HG03045 (cell line): ENCODE results near the gene PEF1.

Experiments
- ATAC-seq: cut with Tn5 transposase; IDR thresholded peaks from one replicate; pipeline ENCODE4 v1.9.1; 2021; ENCODE audit warnings: mild to moderate bottlenecking, moderate library complexity; ENCODE audit not compliant: unreplicated experiment

PEF1 gene

DNA sequence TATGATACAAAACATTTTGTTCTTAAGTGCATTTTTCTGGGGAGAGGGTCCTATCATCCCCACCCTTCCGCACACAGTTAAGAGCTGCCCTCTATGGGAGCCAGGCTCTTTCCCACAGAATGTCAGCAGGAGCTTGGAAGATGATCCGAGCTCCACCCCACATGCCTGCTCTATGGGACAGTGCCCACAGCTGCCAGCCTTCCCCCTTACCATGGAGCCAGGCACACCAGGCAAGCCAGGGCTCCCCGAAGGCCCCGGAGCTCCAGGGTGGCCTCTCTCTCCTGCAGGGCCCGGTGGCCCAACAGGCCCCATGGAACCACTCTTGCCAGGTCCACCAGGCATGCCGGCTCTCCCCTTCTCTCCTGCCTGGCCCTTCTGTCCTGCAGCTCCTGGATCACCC is 10.4 kb upstream of the PEF1 start:
- ATAC-seq = no peak

DNA sequence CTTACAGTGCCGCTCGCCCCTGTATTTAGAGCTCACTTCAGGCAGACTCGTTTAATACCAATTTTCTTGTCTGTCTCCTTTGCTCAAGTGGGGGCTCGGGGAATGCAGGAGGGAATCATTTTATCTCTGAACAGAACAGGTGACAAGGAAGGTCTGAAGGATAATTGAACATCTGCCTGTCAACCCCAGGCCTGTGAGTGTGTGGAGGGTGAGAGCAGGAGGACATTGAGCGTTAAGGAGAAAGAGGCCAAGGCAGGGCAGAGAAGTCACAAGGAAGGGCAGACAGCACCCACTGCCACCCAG is 9.7 kb upstream of the PEF1 start:
- ATAC-seq = no peak

GRCh38 chr1:31653717-31654473 is 9.2 kb upstream of the PEF1 start:
- no peak for ATAC-seq

DNA sequence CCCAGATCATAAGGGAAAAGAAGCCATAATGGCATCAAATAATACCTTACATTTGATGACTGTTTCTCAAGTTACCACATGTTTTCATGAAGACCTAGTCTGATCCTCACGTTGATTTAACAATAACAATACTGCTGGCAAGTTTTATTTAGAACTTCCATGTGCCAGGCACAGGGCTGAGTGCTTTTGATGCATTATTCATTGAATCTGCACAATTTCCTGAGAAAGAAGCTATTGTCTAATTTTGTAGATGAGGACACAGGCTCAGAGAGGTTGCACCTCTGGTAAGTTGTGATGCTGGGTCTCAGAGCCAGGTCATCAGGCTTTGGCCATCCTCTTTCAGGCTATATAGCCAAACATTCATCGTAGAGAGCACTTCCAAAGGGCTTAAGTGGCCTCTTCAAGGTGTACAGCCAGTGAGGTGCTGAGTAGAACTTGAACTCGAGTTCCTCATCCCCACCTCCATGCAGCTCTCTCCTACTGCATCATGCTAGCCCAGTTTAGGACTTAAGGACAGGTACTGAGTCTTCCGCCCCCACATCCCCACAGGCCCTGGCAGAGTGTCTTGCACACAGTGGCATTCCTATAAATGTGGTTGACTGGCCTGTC is 8.3 kb upstream of the PEF1 start:
- ATAC-seq = no peak

DNA sequence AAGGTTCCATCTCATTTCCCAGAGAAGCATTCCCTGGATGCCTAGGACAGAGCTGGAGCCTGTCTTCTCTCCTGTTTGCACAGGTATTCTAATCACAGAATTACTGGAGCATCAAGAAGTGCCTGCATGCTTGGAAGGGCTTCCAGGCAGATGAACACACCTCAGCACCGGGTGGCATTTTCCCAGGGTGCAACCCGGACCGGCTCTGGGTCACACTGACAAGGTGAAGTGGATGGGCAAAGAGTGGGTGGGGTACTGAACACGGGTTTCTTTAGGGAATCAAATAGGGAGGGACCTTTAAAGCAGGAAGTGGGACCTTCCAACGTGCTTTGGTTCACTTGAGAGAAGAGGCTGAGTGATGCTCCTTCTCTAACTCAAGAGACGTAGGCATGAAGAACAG is 7.1 kb upstream of the PEF1 start:
- ATAC-seq = no peak

DNA sequence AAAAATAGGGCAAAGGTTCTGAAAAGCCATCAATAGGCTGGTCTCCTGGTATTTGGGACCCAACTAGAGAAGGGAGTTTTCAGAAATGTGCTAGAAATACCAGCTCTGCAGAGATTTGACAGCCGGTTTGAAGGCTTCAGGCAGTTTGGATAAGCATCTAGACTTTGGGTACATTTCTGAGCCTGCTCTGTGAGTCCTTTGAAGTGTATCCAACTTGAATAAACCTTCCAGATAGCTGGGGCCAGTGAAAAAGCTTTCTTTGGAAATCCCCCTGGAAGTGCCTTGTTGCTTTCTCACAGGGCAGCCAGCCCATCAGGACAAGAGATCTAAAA is 6.4 kb upstream of the PEF1 start:
- no peak for ATAC-seq

GRCh38 chr1:31650161-31651088 is 5.7 kb upstream of the PEF1 start:
- no peak for ATAC-seq

- ATAC-seq = no peak
These were observed 4.1 kb upstream of the PEF1 start for GRCh38 chr1:31648641-31649357.

- no peak for ATAC-seq
These were observed 3.5 kb upstream of the PEF1 start for GRCh38 chr1:31648190-31648589.

DNA sequence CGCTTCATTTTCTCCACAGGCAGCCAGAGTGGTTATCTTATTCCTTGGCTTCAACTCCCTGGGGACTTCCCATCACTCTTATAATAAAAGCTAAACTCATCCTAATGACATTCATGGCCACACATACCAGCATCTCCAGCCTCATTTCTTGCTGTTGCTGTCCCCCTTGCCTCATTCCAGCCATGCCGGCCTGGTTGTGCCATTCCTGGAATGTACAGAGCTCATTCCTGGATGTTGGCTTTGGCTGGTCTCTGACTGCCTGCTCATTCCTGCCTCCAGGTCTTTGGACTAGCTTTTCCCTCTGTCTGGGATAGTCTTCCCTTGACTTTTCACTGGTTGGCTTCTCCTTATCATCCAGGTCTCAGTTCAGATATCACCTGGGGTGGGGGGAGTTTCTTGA is 2.4 kb upstream of the PEF1 start:
- no peak for ATAC-seq

DNA sequence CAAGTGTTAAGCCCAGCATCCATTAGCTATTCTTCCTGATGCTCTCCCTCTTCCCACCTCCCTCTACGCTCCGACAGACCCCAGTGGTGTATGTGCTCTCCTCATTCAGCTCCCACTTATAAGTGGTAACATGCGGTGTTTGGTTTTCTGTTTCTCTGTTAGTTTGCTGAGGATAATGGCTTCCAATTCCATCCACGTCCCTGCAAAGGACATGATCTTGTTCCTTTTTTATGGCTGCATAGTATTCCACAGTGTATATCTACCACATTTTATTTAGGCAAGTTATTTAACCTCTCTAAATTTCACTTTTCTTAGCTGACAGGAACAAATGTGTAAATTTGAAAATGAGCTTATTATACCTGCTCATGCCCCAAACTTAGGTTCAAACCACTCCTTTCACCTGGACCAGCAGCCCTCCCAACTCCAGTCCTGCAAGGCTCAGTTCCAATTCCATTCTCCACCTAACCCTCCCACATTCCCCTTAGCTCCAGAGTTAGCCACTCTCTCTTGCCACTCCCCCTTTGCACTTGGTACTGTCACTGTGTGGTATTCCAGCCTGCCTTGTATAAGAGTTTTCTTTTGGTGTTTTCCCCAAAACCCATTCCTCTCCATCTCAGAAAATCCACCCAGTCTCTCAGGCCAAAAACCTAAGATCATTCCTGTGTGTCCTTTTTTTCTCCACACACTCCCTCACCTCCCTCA is 1.7 kb upstream of the PEF1 start:
- ATAC-seq = no peak

- ATAC-seq = no peak
These were observed 545 bp upstream of the PEF1 start for GRCh38 chr1:31645274-31645568.

DNA sequence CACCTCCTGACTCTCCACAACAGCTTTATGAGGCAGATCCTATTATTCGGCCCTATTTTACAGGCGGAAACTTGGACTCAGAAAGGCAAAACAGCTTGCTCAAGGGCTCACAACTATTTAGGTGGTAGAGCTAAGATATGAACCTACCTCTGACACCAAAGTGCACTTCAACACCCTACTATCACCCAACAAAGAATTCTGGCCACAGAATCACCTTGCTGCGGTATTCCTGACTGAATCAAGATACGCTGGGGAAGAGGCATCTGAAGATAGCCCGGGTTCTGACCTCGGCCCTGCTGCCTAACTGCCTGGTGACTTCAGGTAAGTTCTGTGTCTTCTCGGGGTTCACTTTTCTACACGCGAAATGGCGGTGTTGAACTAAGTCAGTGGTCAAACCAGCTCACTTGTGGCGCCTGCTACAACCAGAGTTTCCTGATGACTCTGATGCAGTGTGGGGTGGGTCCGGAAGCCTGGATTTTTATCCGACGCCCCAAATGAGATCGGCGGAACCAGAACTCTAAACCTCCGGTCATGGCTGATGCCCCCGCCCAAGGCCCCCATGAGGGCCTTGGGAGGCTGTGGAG is 608 bp downstream of the PEF1 start:
- ATAC-seq = no peak

GRCh38 chr1:31642897-31643296 is 1.8 kb downstream of the PEF1 start:
- no peak for ATAC-seq

- ATAC-seq = no peak
These were observed 2.3 kb downstream of the PEF1 start for GRCh38 chr1:31642366-31642765.

- no peak for ATAC-seq
These were observed 3.7 kb downstream of the PEF1 start for GRCh38 chr1:31640964-31641363.

DNA sequence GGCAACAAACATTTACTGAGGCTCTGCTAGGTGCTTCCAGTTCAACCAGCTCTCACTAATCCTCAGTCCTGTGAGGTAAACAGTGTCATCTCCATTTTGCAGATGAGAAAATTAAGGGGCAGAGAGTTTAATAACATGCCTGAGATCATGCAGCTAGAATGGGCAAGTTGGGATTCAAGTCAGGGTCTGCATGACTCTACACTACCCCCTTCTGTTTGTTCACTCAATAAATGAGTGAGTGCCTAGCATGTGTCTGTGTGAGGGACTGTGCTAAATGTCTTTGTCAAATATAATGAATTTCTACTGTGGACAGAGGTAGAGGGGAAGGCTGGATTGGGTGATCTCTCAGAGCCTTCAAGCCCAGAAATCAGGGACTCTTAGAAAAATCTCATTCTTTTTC is 4.5 kb downstream of the PEF1 start:
- no peak for ATAC-seq

- ATAC-seq = no peak
These were observed 5.1 kb downstream of the PEF1 start for GRCh38 chr1:31639543-31639942.

DNA sequence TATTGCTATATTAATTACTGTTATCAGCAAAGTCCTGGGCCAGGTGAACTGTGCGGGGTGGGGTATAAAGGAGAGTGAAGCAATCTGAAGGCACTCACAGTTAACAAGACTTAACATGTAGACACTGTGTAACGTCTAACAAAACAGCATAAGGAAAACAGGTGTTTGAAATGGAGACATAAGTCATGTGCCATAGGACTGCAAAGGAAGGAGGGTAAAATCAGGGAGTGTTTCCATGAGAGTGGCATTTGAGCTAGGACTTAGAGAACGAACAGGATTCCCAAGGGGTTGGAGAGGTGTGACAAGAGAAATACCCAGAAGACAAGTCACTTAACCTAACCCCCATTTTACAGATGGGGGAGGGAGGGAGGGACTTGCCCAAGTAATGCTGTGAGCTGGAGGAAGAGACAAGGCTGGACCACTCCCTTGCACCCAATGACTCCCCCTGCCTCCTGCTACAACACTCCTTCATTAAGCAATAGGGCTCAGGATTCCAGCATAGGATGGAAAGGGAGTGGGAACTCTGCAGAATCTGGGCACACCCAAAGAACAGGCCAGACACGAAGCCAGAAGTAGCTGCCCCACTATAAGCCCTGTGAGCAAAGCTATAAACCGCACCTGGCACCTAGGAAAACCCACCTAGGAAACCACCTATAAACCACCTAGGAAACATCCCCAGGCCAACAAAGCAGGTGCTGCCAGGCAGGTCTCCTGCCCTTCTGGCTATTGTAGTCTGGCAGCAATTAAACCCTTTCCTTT is 6.6 kb downstream of the PEF1 start:
- ATAC-seq = no peak

DNA sequence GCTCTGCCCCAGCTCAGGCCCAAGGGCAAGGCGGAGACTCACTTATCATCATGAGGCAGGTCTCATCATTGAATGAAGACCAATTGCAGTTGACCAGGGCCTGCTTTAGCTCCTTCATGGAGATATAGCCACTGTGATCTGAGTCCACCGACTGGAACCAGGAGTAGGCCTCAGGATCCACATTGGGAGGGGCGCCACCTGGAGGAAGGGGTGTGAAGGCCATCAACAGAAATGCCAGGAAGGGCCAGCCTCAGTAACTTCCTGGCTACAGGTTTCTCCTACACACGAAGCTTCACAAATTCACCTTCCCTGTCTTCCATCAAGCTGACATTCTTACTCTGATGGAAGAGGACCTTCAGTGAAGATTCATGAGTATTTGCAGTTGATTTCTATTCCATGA is 11.6 kb downstream of the PEF1 start:
- ATAC-seq = no peak
